NCI-H748 treated with DMSO at 0.1 percent for 48 hours (cell line): ENCODE results near the gene GNRHR.
"Not testable (repeated sequence)": the region's sequence is repeated elsewhere in the genome, so short reads cannot be mapped to it uniquely, and the experiment has no call there.

Experiments used
- DNase-seq: peaks from one replicate; lab custom pipeline; 2025; lab: John Stamatoyannopoulos, UW

The GNRHR gene

GRCh38 chr4:67727124-67727850 is 26.9 kb downstream of the GNRHR start:
- no peak for DNase-seq

- no peak for DNase-seq
Observed at GRCh38 chr4:67725981-67726380, 28.2 kb downstream of the GNRHR start.

- DNase-seq, result no peak
Observed at GRCh38 chr4:67725132-67725531, 29.1 kb downstream of the GNRHR start.

- DNase-seq, result no peak
Observed at GRCh38 chr4:67723949-67724348, 30.2 kb downstream of the GNRHR start.

DNA sequence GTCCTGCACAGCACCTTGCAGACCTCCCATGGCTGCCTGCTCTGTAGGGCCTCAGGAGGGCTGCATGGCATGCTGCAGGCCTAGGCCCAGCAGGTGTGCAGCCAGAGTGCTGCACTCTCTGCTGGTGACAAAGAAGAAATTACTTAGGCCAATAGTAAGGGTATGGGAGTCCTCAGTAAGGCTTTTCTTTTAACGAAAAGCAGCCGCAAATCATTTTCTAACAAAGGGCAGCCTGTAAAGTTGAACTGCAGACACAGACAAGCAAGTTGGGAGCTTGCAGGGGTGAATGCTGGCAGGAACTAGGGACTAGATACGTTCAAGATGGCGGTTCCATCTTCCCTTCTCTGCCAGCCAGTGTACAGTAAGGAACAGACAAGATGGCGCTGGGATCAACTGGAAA is 30.8 kb downstream of the GNRHR start:
- no peak for DNase-seq

GRCh38 chr4:67721770-67722597 is 32.2 kb downstream of the GNRHR start:
- no peak for DNase-seq

GRCh38 chr4:67721315-67721769 is 32.8 kb downstream of the GNRHR start:
- no peak for DNase-seq

- no peak for DNase-seq
Observed at GRCh38 chr4:67719953-67720617, 34.1 kb downstream of the GNRHR start.

- no peak for DNase-seq
Observed at GRCh38 chr4:67718848-67719247, 35.3 kb downstream of the GNRHR start.

DNA sequence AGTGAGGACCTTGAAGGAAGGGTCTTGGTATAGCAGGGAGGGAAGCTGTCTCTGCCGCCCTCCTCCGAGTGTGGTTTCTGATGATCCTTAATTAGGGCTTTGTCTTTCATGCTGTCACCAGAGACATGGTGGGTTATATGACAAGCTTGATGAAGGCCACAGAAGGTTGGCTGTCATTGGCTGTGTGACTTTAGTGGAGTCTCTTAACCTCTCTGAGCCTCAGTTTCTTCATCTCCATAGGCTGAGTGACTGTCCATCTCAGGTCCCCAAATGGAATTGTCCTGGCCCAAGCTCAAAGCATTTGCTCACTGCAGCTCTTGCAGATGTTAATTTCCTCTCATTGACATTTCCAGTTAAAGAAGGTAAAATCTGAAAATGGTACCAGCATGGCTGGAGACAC is 36.6 kb downstream of the GNRHR start:
- DNase-seq, result no peak

DNA sequence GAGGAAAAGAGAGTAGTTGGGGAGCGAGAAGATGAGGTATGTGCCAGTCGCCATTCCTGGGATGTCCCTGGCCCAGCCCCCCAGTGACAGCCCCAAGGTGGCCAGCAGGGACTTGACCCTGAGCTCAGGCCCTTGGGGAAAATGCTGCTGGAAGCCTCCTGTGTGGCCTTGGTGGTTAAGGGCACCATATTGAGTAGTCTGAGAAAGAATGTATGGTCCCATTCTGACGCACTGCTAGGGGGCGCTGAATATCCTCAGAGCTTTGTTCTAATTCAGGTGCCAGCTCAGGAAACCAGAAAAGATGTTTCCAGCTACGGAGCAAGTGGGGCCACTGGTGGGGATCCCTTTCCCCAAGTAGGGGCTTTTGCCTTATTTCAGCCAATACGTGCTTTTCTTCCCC is 39.2 kb downstream of the GNRHR start:
- DNase-seq, result no peak

DNA sequence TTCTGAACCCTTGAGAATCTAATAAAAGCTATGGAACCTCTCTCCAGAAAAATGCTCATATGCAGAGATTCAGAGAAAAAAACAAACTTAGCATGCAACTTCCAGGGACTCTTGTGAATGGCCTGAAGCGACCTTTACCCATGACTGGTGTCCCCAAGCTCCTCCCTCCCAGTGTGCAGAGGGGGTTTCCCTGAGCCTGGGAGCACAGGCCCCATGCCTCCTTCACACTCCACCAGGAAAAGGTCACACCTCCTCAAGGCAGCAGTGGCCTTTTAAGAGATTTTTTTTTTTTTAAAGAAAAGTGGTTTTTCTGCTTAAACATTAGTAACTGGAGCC is 40.0 kb downstream of the GNRHR start:
- no peak for DNase-seq

- no peak for DNase-seq
Observed at GRCh38 chr4:67713529-67714247, 40.5 kb downstream of the GNRHR start.

DNA sequence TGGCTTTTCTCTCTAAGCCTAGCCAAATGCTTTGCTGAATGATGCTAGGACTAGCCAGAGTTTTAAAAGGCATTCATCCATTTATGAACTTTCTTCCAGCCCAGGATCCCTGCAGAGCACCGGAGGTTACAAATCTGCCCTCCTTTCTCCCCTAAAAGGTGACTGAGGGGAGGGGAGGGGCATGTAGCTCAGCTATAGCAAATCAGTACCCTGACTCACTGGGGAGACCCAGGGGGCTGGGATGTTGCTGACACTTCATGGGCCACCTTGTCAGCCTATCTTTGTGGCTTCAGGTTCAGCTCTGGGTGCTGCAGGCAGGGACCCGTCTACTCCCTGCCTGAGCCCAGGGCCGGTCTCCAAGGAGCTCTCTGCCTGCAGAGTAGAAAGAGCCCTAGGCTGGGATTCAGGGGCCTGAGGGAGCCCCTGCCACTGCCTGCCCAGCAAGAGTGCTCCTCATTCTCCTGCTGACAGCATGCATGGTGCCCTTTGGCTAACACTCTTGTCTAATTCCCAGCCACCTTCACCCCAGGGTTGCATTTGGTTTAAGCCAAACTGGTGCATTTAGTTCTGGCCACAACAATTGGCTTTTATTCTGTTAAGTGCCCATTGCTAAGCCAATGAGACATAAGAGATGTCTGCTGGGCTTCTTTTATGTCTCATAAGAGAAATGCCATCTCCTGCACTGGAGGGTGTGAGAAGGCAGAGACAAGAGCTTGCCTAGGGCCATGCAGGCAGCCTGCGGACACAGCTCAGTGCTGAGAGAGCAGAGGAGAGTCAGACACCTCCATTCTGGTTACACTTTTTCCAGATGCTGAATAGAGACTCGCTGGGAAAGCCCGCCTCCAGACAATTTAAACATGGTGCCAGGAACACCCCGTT is 41.3 kb downstream of the GNRHR start:
- DNase-seq, result no peak

GRCh38 chr4:67712000-67712625 is 42.1 kb downstream of the GNRHR start:
- no peak for DNase-seq

GRCh38 chr4:67706682-67707081 is 47.5 kb downstream of the GNRHR start:
- DNase-seq, result not testable (repeated sequence)

DNA sequence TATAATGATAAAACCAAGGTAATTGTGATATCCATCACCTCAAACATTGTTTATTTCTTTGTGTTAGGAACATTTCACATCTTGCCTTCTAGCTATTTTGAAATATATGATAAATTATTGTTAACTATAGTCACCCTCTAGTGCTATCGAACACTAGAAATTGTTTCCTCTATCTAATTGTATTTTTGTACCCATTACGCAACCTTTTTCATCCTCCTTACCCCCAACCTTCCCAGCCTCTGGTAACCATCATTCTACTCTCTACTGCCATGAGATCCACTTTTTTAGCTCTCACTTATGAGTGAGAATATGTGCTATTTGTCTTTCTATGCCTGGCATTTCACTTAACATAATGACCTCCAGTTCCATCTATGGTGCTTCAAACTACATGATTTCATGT is 49.3 kb downstream of the GNRHR start:
- DNase-seq, result no peak

- DNase-seq, result no peak
Observed at GRCh38 chr4:67702166-67702565, 52.0 kb downstream of the GNRHR start.

GRCh38 chr4:67701517-67701850 is 52.7 kb downstream of the GNRHR start:
- peak; percentile 39 for DNase-seq

DNA sequence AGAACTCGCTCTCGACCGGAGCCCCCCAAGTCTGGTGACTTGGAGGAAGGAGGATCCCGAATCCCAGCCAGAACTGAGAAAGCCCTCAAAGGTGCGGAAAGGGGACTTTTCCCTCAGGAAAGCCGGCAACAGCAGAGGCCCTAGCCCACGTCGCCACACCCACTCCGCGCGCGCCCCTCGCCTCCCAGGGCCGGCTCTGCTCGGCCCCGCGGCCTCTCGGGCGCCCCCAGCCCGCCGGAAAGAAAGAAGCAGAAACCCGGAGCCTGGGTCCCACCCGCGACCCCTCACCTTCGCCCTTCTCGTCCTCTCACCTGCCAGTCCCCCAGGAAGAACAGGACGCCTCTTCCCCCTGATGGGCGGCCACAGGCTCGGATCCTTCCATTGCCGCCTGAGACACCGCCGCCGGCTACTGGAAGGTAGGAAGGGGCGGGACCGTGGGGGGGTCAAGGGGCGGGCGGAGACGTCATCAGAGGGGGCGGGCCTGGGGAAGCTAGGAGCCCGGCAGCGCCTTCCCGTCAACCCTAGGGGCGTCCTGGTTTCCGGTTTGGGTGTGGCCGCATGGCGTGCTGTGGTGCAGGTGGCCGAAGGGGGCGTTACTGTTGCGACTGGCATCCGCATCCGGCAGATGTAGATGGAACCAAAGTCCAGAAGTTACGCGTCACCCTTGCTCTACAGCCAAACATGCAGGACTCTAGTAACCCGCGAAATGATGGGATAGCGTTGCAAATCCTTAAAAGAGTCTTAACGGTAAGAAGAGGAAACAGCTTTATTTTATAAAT is 53.3 kb downstream of the GNRHR start, which contains the start of gene UBA6:
Gene UBA6, minus strand, starts transcription at position 418 of the 779 bp plus-strand sequence. Its CDS starts 36 bp downstream, at position 382.
- peak; percentile 73 for DNase-seq
